Vagina (tissue), 2 donors: ENCODE measurements around the gene MTM1. TPM values are rescaled to one million over a fixed set of nuclear protein-coding genes. Genes with fewer than 3 reads are reported as not detected.

Experiments used
- DNase-seq, 2 donors: peaks; one replicate each; pipeline ENCODE4 v3.0.0-alpha.2; 2017; ENCODE audit errors: extremely low spot score in 2 of 2
- H3K27ac ChIP-seq: fragments of 200-600 bp; sonication (generic); one replicate; pipeline ENCODE4 v1.5.1; 2019
- H3K27me3 ChIP-seq: fragments of 200-600 bp; sonication (generic); one replicate; pipeline ENCODE4 v1.5.1; 2019
- H3K36me3 ChIP-seq, 2 donors: fragments of 200-600 bp; sonication (generic); one replicate each; pipeline ENCODE4 v1.5.1; 2017 to 2019
- H3K4me1 ChIP-seq: fragments of 200-600 bp; sonication (generic); one replicate; pipeline ENCODE4 v1.5.1; 2019
- H3K4me3 ChIP-seq, 2 donors: fragments of 200-600 bp; sonication (generic); 1 replicate in 1 of 2; 2 replicates in 1 of 2; pipeline ENCODE4 v1.5.1; 2016 to 2019
- H3K9me3 ChIP-seq: fragments of 200-600 bp; sonication (generic); one replicate; pipeline ENCODE4 v1.5.1; 2019
- POLR2A ChIP-seq, 2 donors: fragments of 450-650 bp; IDR thresholded peaks; one replicate each; pipeline ENCODE4 v1.6.1; 2017; ENCODE audit warnings: antibody characterized with exemption in 2 of 2, mild to moderate bottlenecking in 2 of 2, moderate library complexity in 2 of 2
- POLR2AphosphoS5 ChIP-seq, 2 donors: sonication (generic); formaldehyde crosslinking; IDR thresholded peaks; one replicate each; pipeline ENCODE4 v1.9.0; 2017; ENCODE audit warnings: antibody characterized with exemption in 2 of 2, mild to moderate bottlenecking in 2 of 2, low read depth in 1 of 2; ENCODE audit not compliant: insufficient read depth in 1 of 2
- intact Hi-C: fragments of 100-400 bp; cut with DNase I; formaldehyde crosslinking; loops from one replicate; pipeline ENCODE4 v1.15.1; 2023
- total RNA-seq: library from RNA; depleted of rRNA; stranded (reverse); fragments of >200 nt; gene quantifications from one replicate; pipeline ENCODE4 v1.2.3, GENCODE V29; 2016
- TF ChIP-seq, protein P1 (sequence below), 3 experiments: fragments of 450-650 bp in 2 of 3; fragments of 200-600 bp in 1 of 3; sonication (generic) in 1 of 3; IDR thresholded peaks; one replicate each; pipeline ENCODE4 v1.5.1; 2017 to 2019; ENCODE audit warnings: antibody characterized with exemption in 3 of 3, mild to moderate bottlenecking in 2 of 3, moderate library complexity in 2 of 3

MTM1 gene
- total RNA-seq, 1 donor from 2014 or later = 13.3 TPM

DNA sequence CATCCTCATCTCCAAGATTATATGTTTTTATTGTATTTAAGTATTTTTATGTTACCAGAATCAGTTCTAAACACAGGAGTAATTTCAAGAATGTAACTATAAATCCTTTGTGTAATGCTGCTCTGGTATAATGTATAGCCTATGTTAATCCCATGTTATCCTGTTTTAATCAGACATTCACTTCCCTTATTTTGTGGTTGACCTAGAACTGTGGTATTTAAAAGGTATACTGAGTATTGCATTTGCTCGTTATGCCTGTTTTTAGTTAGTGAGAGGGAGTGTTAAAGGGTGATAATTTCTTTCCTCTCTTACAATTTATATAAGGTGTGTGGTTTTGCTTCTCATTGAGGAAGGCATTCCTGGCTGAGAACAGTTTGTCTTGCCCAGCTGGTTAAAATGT is 26.2 kb downstream of the MTM1 start:
- Histone ChIP-seq H3K27ac (no peak overlapping the region), H3K36me3 (peaks cover 0 to 5% of the 10 kb centered on the region in 2 donors), H3K4me3 (no peak overlapping the region), H3K27me3 (no peaks in the 10 kb centered on the region), H3K9me3 (no peaks in the 10 kb centered on the region), H3K4me1 (no peaks in the 10 kb centered on the region)
- no peak for DNase-seq
- intact Hi-C loops = no loop called here
- TF ChIP-seq POLR2AphosphoS5 (IDR thresholded peaks at IDR 0.05; ENCODE audit: insufficient read depth in 1 of 2, low read depth in 1 of 2) (no peak), POLR2A (IDR thresholded peaks at IDR 0.05) (no peak)
- TF ChIP-seq, protein P1, sequence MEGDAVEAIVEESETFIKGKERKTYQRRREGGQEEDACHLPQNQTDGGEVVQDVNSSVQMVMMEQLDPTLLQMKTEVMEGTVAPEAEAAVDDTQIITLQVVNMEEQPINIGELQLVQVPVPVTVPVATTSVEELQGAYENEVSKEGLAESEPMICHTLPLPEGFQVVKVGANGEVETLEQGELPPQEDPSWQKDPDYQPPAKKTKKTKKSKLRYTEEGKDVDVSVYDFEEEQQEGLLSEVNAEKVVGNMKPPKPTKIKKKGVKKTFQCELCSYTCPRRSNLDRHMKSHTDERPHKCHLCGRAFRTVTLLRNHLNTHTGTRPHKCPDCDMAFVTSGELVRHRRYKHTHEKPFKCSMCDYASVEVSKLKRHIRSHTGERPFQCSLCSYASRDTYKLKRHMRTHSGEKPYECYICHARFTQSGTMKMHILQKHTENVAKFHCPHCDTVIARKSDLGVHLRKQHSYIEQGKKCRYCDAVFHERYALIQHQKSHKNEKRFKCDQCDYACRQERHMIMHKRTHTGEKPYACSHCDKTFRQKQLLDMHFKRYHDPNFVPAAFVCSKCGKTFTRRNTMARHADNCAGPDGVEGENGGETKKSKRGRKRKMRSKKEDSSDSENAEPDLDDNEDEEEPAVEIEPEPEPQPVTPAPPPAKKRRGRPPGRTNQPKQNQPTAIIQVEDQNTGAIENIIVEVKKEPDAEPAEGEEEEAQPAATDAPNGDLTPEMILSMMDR (IDR thresholded peaks at IDR 0.05) = no peak

DNA sequence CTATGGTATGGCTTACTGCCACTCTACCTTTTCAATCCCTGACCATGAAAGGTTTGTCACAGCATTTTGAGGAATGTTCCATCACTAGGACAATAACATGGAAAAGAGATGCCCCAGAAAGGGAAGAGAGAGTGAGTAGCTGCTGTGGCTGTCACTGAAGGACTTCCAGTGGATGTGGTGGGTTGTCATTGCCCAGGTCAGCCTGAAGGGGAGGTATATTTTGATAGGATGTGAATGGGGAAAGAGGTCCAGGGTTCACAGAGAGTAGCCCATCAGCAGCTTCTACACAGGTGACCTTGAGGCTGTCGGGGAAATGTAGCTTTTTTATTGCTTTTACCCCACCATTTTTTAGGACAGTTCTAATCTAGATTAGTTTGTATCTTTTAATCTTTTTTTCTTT is 30.8 kb downstream of the MTM1 start:
- Histone ChIP-seq H3K9me3 (no peaks in the 10 kb centered on the region), H3K27ac (no peak overlapping the region), H3K27me3 (no peaks in the 10 kb centered on the region), H3K36me3 (peaks cover 0 to 5% of the 10 kb centered on the region in 2 donors), H3K4me1 (no peaks in the 10 kb centered on the region), H3K4me3 (no peak overlapping the region)
- DNase-seq = no peak
- intact Hi-C loops = no loop called here
- TF ChIP-seq, protein P1 (IDR thresholded peaks at IDR 0.05) = no peak
- no peak for TF ChIP-seq POLR2A (IDR thresholded peaks at IDR 0.05)

DNA sequence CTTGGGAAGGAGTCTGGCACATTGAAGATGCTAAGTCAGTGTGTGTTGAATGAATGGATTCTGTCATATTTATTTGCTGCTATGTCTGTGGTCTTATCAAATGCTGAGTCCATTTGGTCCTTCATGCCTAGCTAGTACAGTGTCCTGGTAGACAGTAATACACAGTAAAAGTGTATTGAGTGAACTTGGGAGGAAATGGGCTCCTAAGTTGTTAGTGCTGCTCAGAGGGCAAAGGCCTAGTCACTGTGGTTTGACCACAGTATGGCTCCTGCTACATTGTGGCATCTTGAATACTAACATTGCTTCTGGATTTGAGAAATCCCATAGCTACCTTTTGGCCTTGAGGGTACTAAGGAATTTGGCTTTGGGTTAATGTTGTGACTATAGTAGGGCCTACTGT is 33.9 kb downstream of the MTM1 start:
- intact Hi-C loops = no loop called here
- H3K27ac ChIP-seq = no peak overlapping the region
- no peaks in the 10 kb centered on the region for H3K4me1 ChIP-seq
- H3K36me3 ChIP-seq = peaks cover 0 to 5% of the 10 kb centered on the region in 2 donors
- TF ChIP-seq POLR2AphosphoS5 (IDR thresholded peaks at IDR 0.05; ENCODE audit: insufficient read depth in 1 of 2, low read depth in 1 of 2) (no peak), POLR2A (IDR thresholded peaks at IDR 0.05) (no peak)
- TF ChIP-seq, protein P1 (IDR thresholded peaks at IDR 0.05) = no peak
- H3K9me3 ChIP-seq = no peaks in the 10 kb centered on the region
- DNase-seq = no peak
- H3K4me3 ChIP-seq = no peak overlapping the region
- H3K27me3 ChIP-seq = no peaks in the 10 kb centered on the region

DNA sequence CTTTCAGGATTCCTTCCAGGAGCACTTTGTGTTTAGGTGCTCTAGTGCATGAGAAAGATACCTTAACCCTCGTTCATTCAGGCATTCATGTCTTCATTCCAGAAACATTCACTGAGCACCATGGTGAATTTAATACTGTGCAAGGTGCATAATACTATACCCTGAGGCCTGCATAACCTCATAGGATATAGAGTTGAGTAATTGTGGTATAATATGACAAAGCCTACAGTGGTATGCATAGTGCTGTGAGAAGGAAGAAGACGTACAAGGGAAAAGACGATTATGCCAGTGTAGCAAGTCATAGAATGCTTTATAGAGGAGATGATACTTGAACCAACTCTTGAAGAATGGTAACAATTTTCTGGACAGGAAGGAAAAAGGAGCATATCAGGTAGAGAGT is 34.3 kb downstream of the MTM1 start:
- H3K27me3 ChIP-seq = no peaks in the 10 kb centered on the region
- no peaks in the 10 kb centered on the region for H3K4me1 ChIP-seq
- no peak overlapping the region for H3K27ac ChIP-seq
- H3K36me3 ChIP-seq = peaks cover 0 to 5% of the 10 kb centered on the region in 2 donors
- DNase-seq = no peak
- H3K9me3 ChIP-seq = no peaks in the 10 kb centered on the region
- TF ChIP-seq POLR2AphosphoS5 (IDR thresholded peaks at IDR 0.05; ENCODE audit: insufficient read depth in 1 of 2, low read depth in 1 of 2) (no peak), POLR2A (IDR thresholded peaks at IDR 0.05) (no peak)
- TF ChIP-seq, protein P1 (IDR thresholded peaks at IDR 0.05) = no peak
- H3K4me3 ChIP-seq = no peak overlapping the region
- intact Hi-C loops = no loop called here

DNA sequence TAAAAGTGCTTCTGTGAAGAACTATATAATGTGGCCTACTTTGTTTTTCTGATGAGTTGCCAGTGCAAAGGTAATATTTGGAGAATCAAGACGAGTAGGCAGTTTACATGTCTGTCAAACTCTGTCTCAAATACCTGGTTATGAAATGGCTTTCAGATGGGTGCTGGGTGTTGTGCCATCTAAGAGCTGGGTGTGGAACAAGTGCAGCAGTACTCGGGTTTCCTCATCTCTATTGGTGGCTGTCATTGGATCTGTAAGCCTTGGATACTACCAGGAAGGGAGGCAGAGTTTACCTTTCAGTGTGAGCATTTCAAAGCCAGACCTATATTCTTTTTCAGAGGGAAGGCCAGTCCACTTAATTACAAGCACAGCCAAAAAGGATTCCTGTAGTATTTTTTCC is 37.2 kb downstream of the MTM1 start:
- intact Hi-C loops = no loop called here
- Histone ChIP-seq H3K27ac (no peak overlapping the region), H3K36me3 (no peaks in the 10 kb centered on the region), H3K27me3 (no peaks in the 10 kb centered on the region), H3K4me1 (no peaks in the 10 kb centered on the region), H3K4me3 (no peak overlapping the region), H3K9me3 (no peaks in the 10 kb centered on the region)
- TF ChIP-seq POLR2A (IDR thresholded peaks at IDR 0.05) (no peak), POLR2AphosphoS5 (IDR thresholded peaks at IDR 0.05; ENCODE audit: insufficient read depth in 1 of 2, low read depth in 1 of 2) (no peak)
- TF ChIP-seq, protein P1 (IDR thresholded peaks at IDR 0.05) = no peak
- DNase-seq = no peak
